ENCODE data around the gene UBE2V1.

UBE2V1 gene

DNA sequence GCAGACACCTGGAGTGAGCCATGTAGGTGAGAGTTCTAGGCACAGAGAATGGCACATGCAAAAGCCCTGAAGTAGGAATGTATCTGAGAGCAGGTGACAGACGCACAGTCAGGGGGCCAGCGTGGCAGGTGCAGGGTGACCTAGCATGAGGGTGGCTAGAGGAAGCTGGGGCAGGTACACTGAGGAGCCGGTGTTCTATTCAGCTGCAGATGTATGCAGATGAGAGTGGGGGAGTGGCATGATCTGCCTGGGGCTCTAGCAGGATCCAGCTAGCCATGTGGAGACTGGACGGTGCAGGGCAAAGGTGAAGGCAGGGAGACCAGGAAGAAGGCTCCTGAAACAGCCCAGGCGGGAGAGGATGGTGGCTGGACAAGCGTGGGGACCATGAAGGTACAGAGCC is 29.9 kb upstream of the UBE2V1 start:
- H3K36me3 ChIP-seq (ENCODE audit: control insufficient read depth in 4 of 4, insufficient read depth in 4 of 4, low read length in 3 of 4), result peaks cover 9 to 54% (median 37%) of the 10 kb centered on the region in 4 experiments

DNA sequence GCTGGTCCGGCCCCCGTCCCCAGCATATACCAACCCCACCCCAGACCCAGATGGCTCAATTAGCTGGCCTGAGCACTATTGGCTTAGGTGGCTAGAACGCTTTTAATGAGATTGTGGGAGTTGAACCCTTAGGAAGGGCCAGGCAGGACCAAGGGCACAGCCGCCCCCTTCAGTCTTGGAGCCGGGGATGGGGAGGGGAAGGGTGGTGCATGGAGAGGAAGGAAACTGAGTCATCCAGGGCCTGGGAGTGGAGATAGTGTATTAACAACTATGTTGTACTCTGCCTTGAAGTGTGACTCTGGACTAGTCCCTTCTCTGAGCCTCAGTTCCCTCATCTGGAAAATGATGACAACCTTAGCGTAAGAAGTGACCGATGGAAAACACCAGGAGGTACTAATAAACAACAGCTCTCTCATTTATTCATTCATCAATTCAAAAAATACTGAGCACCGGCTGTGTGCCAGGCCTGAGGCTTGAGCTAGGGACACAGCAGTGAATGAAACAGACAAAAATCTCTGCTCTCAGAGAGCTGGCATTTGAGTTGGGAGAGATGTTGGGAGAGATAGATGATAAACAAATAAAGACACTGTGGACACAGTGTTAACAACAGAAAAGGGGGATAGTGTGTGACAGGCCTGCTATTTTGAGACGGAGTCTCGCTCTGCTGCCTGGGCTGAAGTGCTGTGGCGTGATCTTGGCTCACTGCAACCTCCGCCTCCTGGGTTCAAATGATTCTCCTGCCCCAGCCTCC is 29.0 kb upstream of the UBE2V1 start:
- CTCF ChIA-PET, result interaction anchor here (1.2 to 2.3 kb wide), 3 partner anchors 11 to 322 kb away, joined by 3 to 11 read pairs (median 3); partner anchors contain the start of gene PEDS1

More for the DNA sequence above, 29.9 kb upstream of the UBE2V1 start:
- ChIA-PET CTCF (interaction anchor here (1.3 to 2.3 kb wide), 2 partner anchors 26 to 321 kb away, joined by 3 to 11 read pairs; no protein-coding TSS in a partner anchor), POLR2A (no interaction called here)
- Histone ChIP-seq H3K27me3 (replicated peaks in 2 of 5; ENCODE audit: control insufficient read depth in 4 of 5, insufficient read depth in 5 of 5, low read length in 4 of 5) (no peaks in the 10 kb centered on the region), H3K4me1 (ENCODE audit: control extremely low read depth in 1 of 4, control insufficient read depth in 4 of 4, insufficient read depth in 4 of 4, low read length in 3 of 4) (peaks cover 3 to 25% (median 22%) of the 10 kb centered on the region in 4 experiments), H3K4me3 (ENCODE audit: control insufficient read depth in 1 of 7, extremely low read depth in 1 of 7, insufficient read depth in 4 of 7, low read depth in 2 of 7, low read length in 6 of 7) (no peak overlapping the region), H3K9me3 (ENCODE audit: control extremely low read depth in 1 of 5, control insufficient read depth in 4 of 5, insufficient read depth in 2 of 5, low read depth in 1 of 5, low read length in 4 of 5) (no peaks in the 10 kb centered on the region), H3K27ac (ENCODE audit: insufficient read depth in 1 of 2, low read depth in 1 of 2, low read length in 2 of 2, poor library complexity in 1 of 2, severe bottlenecking in 2 of 2) (no peak overlapping the region)
- DNase-seq, result no peak
- 91% methylated on average over 5 of the region's 6 CpGs for WGBS (ENCODE audit: insufficient coverage)

DNA sequence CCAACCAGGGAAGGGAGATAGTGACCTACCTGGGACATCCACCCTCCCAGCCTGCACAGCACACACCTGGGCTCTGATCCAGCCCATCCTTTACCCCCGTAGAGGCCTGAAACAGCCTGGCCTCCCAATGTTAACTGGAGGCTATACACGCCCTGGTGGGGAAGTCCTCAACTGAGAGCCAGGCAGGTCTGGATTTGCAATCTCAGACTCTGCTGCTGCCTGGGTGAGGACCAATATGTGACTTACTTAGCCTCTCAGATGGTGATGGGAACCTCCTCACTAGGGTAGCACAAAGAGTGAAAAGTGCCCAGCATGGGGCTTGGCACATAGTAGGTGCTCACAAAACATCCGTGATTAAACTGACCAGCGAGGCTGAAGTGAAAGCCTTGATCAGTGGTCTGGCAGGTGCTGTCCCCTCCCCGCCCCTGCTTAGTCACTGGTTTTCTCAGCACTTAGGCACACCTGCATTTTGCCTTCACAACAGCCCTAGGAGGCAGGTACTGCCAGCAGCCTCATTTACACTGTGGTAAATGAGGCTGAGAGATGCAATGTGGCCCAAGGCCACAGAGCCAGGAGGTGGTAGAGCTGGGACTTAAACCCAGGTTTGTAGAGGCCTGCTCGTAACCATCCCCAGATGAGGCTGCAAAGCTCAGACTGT is 28.2 kb upstream of the UBE2V1 start:
- Histone ChIP-seq H3K9me3 (ENCODE audit: control extremely low read depth in 1 of 5, control insufficient read depth in 4 of 5, insufficient read depth in 2 of 5, low read depth in 1 of 5, low read length in 4 of 5) (no peaks in the 10 kb centered on the region), H3K4me3 (ENCODE audit: control insufficient read depth in 1 of 7, extremely low read depth in 1 of 7, insufficient read depth in 4 of 7, low read depth in 2 of 7, low read length in 6 of 7) (no peak overlapping the region), H3K4me1 (ENCODE audit: control extremely low read depth in 1 of 4, control insufficient read depth in 4 of 4, insufficient read depth in 4 of 4, low read length in 3 of 4) (peaks cover 0 to 11% (median 7%) of the 10 kb centered on the region in 4 experiments), H3K27me3 (replicated peaks in 2 of 5; ENCODE audit: control insufficient read depth in 4 of 5, insufficient read depth in 5 of 5, low read length in 4 of 5) (no peaks in the 10 kb centered on the region), H3K36me3 (ENCODE audit: control insufficient read depth in 4 of 4, insufficient read depth in 4 of 4, low read length in 3 of 4) (peaks cover 9 to 60% (median 43%) of the 10 kb centered on the region in 4 experiments), H3K27ac (ENCODE audit: insufficient read depth in 1 of 2, low read depth in 1 of 2, low read length in 2 of 2, poor library complexity in 1 of 2, severe bottlenecking in 2 of 2) (no peak overlapping the region)
- 97% methylated on average over 6 of the region's 6 CpGs for WGBS (ENCODE audit: insufficient coverage)
- no peak for DNase-seq
- ChIA-PET POLR2A (no interaction called here), CTCF (interaction anchor here (1.2 to 2.3 kb wide), 2 partner anchors 12 to 28 kb away, joined by 3 to 11 read pairs; partner anchors contain the start of gene PEDS1)

More for the DNA sequence above, 29.0 kb upstream of the UBE2V1 start:
- H3K4me1 ChIP-seq (ENCODE audit: control extremely low read depth in 1 of 4, control insufficient read depth in 4 of 4, insufficient read depth in 4 of 4, low read length in 3 of 4), result peaks cover 3 to 19% (median 15%) of the 10 kb centered on the region in 4 experiments
- 96% methylated on average over 7 of the region's 12 CpGs for WGBS (ENCODE audit: insufficient coverage)
- no peak overlapping the region for H3K4me3 ChIP-seq (ENCODE audit: control insufficient read depth in 1 of 7, extremely low read depth in 1 of 7, insufficient read depth in 4 of 7, low read depth in 2 of 7, low read length in 6 of 7)
- POLR2A ChIA-PET, result no interaction called here
- H3K36me3 ChIP-seq (ENCODE audit: control insufficient read depth in 4 of 4, insufficient read depth in 4 of 4, low read length in 3 of 4), result peaks cover 9 to 55% (median 40%) of the 10 kb centered on the region in 4 experiments
- no peaks in the 10 kb centered on the region for H3K9me3 ChIP-seq (ENCODE audit: control extremely low read depth in 1 of 5, control insufficient read depth in 4 of 5, insufficient read depth in 2 of 5, low read depth in 1 of 5, low read length in 4 of 5)
- no peaks in the 10 kb centered on the region for H3K27me3 ChIP-seq (replicated peaks in 2 of 5; ENCODE audit: control insufficient read depth in 4 of 5, insufficient read depth in 5 of 5, low read length in 4 of 5)
- H3K27ac ChIP-seq (ENCODE audit: insufficient read depth in 1 of 2, low read depth in 1 of 2, low read length in 2 of 2, poor library complexity in 1 of 2, severe bottlenecking in 2 of 2), result no peak overlapping the region
- DNase-seq, result no peak

DNA sequence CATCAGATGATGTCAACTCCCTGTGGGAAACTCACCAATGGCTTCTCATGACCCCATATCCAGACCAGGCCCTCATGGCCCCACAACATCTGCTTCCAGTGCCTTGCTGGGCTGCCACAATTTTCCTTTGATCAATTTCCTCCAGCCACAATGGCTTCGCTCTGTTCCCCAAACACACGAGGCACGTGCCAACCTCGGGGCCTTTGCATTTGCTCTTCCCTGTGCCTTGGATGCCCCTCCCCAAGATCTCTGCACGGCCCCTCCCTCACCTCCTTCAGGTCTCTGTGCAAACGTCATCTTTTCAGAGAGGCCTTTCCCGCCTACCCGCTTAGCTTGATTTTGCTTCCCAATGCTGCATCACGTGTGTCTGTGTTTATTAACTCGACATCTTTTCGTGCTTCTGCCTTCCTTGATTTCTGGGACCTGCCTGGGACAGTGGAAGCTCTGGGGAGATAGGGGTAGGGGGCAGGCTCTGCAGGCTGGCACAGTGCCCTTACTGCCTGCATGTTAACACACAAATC is 27.4 kb upstream of the UBE2V1 start:
- CTCF ChIA-PET, result interaction anchor here (0.7 to 3.9 kb wide), 4 partner anchors 14 to 29 kb away, joined by 3 to 21 read pairs (median 4); no protein-coding TSS in a partner anchor
- Histone ChIP-seq H3K9me3 (ENCODE audit: control extremely low read depth in 1 of 5, control insufficient read depth in 4 of 5, insufficient read depth in 2 of 5, low read depth in 1 of 5, low read length in 4 of 5) (no peaks in the 10 kb centered on the region), H3K4me3 (ENCODE audit: control insufficient read depth in 1 of 7, extremely low read depth in 1 of 7, insufficient read depth in 4 of 7, low read depth in 2 of 7, low read length in 6 of 7) (no peak overlapping the region), H3K27me3 (replicated peaks in 2 of 5; ENCODE audit: control insufficient read depth in 4 of 5, insufficient read depth in 5 of 5, low read length in 4 of 5) (no peaks in the 10 kb centered on the region), H3K27ac (ENCODE audit: insufficient read depth in 1 of 2, low read depth in 1 of 2, low read length in 2 of 2, poor library complexity in 1 of 2, severe bottlenecking in 2 of 2) (no peak overlapping the region), H3K36me3 (ENCODE audit: control insufficient read depth in 4 of 4, insufficient read depth in 4 of 4, low read length in 3 of 4) (peaks cover 9 to 60% (median 47%) of the 10 kb centered on the region in 4 experiments), H3K4me1 (ENCODE audit: control extremely low read depth in 1 of 4, control insufficient read depth in 4 of 4, insufficient read depth in 4 of 4, low read length in 3 of 4) (peaks cover 0 to 4% (median 0%) of the 10 kb centered on the region in 4 experiments)
- WGBS (ENCODE audit: insufficient coverage), result 94% methylated on average over 11 of the region's 11 CpGs
- POLR2A ChIA-PET, result no interaction called here
- no peak for DNase-seq

DNA sequence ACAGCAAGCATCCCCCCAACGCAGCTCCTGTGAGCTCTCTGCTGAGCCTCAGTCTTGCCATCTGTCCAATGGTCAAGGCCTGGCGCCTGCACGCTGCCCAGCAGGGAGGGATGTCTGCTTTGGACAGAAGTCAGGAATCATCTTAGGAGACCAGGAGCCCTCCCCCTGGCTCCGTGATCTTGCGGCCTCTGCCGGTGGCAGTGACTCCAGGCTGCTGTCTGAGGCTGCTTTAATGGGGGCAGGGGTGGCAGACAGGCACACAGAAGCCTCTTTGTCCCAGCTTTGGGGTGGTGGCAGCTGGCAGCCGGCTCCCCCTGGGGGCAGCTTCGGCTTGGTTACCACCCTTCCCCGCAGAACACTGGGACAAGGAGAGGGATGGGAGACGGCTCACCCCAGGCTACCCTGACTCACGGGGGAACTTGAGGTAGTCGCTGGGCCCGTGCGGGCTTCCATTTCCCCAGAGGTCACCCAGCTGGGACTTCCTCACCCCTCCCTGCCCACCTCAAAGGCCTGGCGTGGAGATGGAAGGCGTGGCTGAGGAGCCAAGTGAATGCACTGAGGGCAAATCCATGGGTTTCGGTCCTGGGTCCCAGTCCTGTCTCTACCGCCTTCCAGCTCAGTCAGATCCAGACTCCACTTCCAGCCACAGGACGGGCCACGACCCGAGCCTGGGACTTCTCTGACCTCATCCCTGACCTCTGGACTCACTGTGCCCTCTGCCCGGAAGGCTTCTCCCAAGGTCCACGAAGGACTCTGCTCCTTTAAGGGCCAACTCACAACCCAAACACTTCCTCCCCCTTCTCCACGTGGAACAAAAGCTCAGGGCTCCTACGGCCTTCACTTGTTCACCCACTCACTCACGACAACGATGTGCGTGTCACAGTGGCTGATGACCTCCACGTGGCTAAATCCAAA is 25.8 kb upstream of the UBE2V1 start:
- WGBS (ENCODE audit: insufficient coverage), result 93% methylated on average over 28 of the region's 29 CpGs
- Histone ChIP-seq H3K9me3 (ENCODE audit: control extremely low read depth in 1 of 5, control insufficient read depth in 4 of 5, insufficient read depth in 2 of 5, low read depth in 1 of 5, low read length in 4 of 5) (no peaks in the 10 kb centered on the region), H3K27me3 (replicated peaks in 2 of 5; ENCODE audit: control insufficient read depth in 4 of 5, insufficient read depth in 5 of 5, low read length in 4 of 5) (no peaks in the 10 kb centered on the region), H3K4me1 (ENCODE audit: control extremely low read depth in 1 of 4, control insufficient read depth in 4 of 4, insufficient read depth in 4 of 4, low read length in 3 of 4) (peaks cover 0 to 2% (median 0%) of the 10 kb centered on the region in 4 experiments), H3K27ac (ENCODE audit: insufficient read depth in 1 of 2, low read depth in 1 of 2, low read length in 2 of 2, poor library complexity in 1 of 2, severe bottlenecking in 2 of 2) (no peak overlapping the region), H3K4me3 (ENCODE audit: control insufficient read depth in 1 of 7, extremely low read depth in 1 of 7, insufficient read depth in 4 of 7, low read depth in 2 of 7, low read length in 6 of 7) (no peak overlapping the region), H3K36me3 (ENCODE audit: control insufficient read depth in 4 of 4, insufficient read depth in 4 of 4, low read length in 3 of 4) (peaks cover 11 to 69% (median 51%) of the 10 kb centered on the region in 4 experiments)
- no peak for DNase-seq
- CTCF ChIA-PET, result interaction anchor here (0.6 to 3.9 kb wide), 9 partner anchors 9 to 33 kb away, joined by 3 to 21 read pairs (median 3); no protein-coding TSS in a partner anchor
- POLR2A ChIA-PET, result no interaction called here

DNA sequence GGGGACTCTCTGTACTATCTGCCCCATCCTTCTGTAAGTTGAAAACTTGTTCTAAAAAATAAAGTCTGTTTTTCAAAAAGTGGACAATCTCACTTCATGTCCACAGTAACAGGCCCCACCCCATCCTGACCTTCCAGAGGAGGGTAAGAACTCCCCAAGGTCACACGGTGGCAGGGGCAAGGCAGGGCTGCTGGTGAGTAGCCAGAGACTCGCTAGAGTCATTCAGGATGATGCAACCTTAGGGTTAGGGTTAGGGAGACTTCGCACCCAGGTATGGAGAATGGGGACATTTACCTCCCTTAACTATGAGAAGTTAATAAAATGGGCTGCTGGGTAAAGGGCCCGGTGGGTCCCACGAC is 25.1 kb upstream of the UBE2V1 start:
- Histone ChIP-seq H3K9me3 (ENCODE audit: control extremely low read depth in 1 of 5, control insufficient read depth in 4 of 5, insufficient read depth in 2 of 5, low read depth in 1 of 5, low read length in 4 of 5) (no peaks in the 10 kb centered on the region), H3K27me3 (replicated peaks in 2 of 5; ENCODE audit: control insufficient read depth in 4 of 5, insufficient read depth in 5 of 5, low read length in 4 of 5) (no peaks in the 10 kb centered on the region), H3K4me3 (ENCODE audit: control insufficient read depth in 1 of 7, extremely low read depth in 1 of 7, insufficient read depth in 4 of 7, low read depth in 2 of 7, low read length in 6 of 7) (no peak overlapping the region), H3K4me1 (ENCODE audit: control extremely low read depth in 1 of 4, control insufficient read depth in 4 of 4, insufficient read depth in 4 of 4, low read length in 3 of 4) (peaks cover 0 to 2% (median 0%) of the 10 kb centered on the region in 4 experiments), H3K27ac (ENCODE audit: insufficient read depth in 1 of 2, low read depth in 1 of 2, low read length in 2 of 2, poor library complexity in 1 of 2, severe bottlenecking in 2 of 2) (no peak overlapping the region), H3K36me3 (ENCODE audit: control insufficient read depth in 4 of 4, insufficient read depth in 4 of 4, low read length in 3 of 4) (peaks cover 8 to 70% (median 51%) of the 10 kb centered on the region in 4 experiments)
- POLR2A ChIA-PET, result no interaction called here
- CTCF ChIA-PET, result interaction anchor here (0.7 to 3.9 kb wide), 8 partner anchors 12 to 41 kb away, joined by 3 to 21 read pairs (median 4); no protein-coding TSS in a partner anchor
- WGBS (ENCODE audit: insufficient coverage), result 100% methylated on average over 3 of the region's 5 CpGs
- DNase-seq, result no peak

Data from common myeloid progenitor, CD34-positive (primary cell).